Natural killer cell (primary cell): ENCODE results near the gene COPZ2. TPM values are rescaled to one million over a fixed set of nuclear protein-coding genes. Genes with fewer than 3 reads are reported as not detected.

Experiments used
- ATAC-seq, 3 donors: fragments of 150-1000 bp in 2 of 3; fragments of 200-7000 bp in 1 of 3; cut with Tn5 transposase; 1 replicate in 1 of 3; 2 replicates in 2 of 3; pipeline ENCODE4 v1.10.0; 2021; ENCODE audit warnings: mild to moderate bottlenecking in 2 of 3, moderate library complexity in 2 of 3
- DNase-seq, 2 donors: peaks; one replicate each; pipeline versions ENCODE4 v3.0.0 to v3.0.0-alpha.2; 2013 to 2021; ENCODE audit warnings: mixed read lengths in 1 of 2
- H3K27ac ChIP-seq: one replicate; pipeline ENCODE4 v1.5.1; 2013; ENCODE audit warnings: mild to moderate bottlenecking, low read length
- H3K27me3 ChIP-seq: one replicate; pipeline ENCODE4 v1.6.1; 2013; ENCODE audit warnings: low read length; ENCODE audit not compliant: control insufficient read depth, insufficient read depth
- H3K36me3 ChIP-seq: one replicate; pipeline ENCODE4 v1.6.1; 2013; ENCODE audit warnings: low read length; ENCODE audit not compliant: control insufficient read depth, insufficient read depth
- H3K4me1 ChIP-seq: one replicate; pipeline ENCODE4 v1.6.1; 2013; ENCODE audit warnings: low read length; ENCODE audit not compliant: control insufficient read depth, insufficient read depth
- H3K4me3 ChIP-seq: one replicate; pipeline ENCODE4 v1.5.1; 2013; ENCODE audit warnings: low read length
- H3K9me3 ChIP-seq: one replicate; pipeline ENCODE4 v1.6.1; 2013; ENCODE audit warnings: low read length; ENCODE audit not compliant: control insufficient read depth, insufficient read depth
- H3K27ac Mint-ChIP-seq, 2 donors: one replicate each; pipeline ENCODE4 v1.8.0; 2022; ENCODE audit warnings: mild to moderate bottlenecking in 2 of 2, mixed read lengths in 2 of 2, moderate library complexity in 1 of 2
- H3K27me3 Mint-ChIP-seq, 2 donors: one replicate each; pipeline ENCODE4 v1.8.0; 2022; ENCODE audit warnings: low read depth in 2 of 2, mixed read lengths in 2 of 2
- H3K36me3 Mint-ChIP-seq: one replicate; pipeline ENCODE4 v1.8.0; 2022; ENCODE audit warnings: mixed read lengths
- H3K4me1 Mint-ChIP-seq, 2 donors: one replicate each; pipeline ENCODE4 v1.8.0; 2022; ENCODE audit warnings: mixed read lengths in 2 of 2
- H3K4me3 Mint-ChIP-seq: one replicate; pipeline ENCODE4 v1.8.0; 2022; ENCODE audit warnings: mild to moderate bottlenecking, moderate library complexity, mixed read lengths
- H3K9me3 Mint-ChIP-seq, 2 donors: one replicate each; pipeline ENCODE4 v1.8.0; 2022; ENCODE audit warnings: mixed read lengths in 2 of 2
- CTCF ChIP-seq: fragments of 200-600 bp; IDR thresholded peaks from one replicate; pipeline ENCODE4 v1.8.0; 2022; ENCODE audit warnings: antibody characterized with exemption
- WGBS: methylation state at CpG from one replicate; pipeline ENCODE4 v1.1.7; 2013; ENCODE audit warnings: missing lambda C conversion rate; ENCODE audit not compliant: insufficient coverage; 5-methylcytosine and 5-hydroxymethylcytosine counted together
- intact Hi-C: fragments of 100-400 bp; cut with micrococcal nuclease; formaldehyde crosslinking; loops from one replicate; pipeline ENCODE4 v1.14.2; 2022
- total RNA-seq, 4 donors: library from RNA; stranded (reverse); fragments of 120-200 nt in 1 of 4; gene quantifications; one replicate each; pipeline versions ENCODE4 v1.2.3 to v1.2.4, GENCODE V29; 2013 to 2022

COPZ2 gene
- total RNA-seq, 3 donors from 2014 or later (not counting 1 experiment from before 2014, with no cell fraction given) = 15.9 to 19.1 (median 16.5) TPM

- Histone ChIP-seq H3K9me3 (no peaks in the 10 kb centered on the region), H3K27ac (no peak overlapping the region), H3K27me3 (peaks cover 4% of the 10 kb centered on the region), H3K4me3 (no peak overlapping the region), H3K4me1 (peaks cover 5% of the 10 kb centered on the region), H3K36me3 (no peaks in the 10 kb centered on the region)
- intact Hi-C loops = no loop called here
- no peak for DNase-seq
- H3K4me3 Mint-ChIP-seq = no peak overlapping the region
- peaks cover 0 to 6% of the 10 kb centered on the region in 2 donors for H3K4me1 Mint-ChIP-seq
- TF ChIP-seq CTCF = no peak
- H3K36me3 Mint-ChIP-seq = no peaks in the 10 kb centered on the region
- peaks cover 5 to 10% of the 10 kb centered on the region in 2 donors for H3K27me3 Mint-ChIP-seq
- 85% methylated on average over 6 of the region's 6 CpGs for WGBS
- ATAC-seq = no peak
- H3K9me3 Mint-ChIP-seq = no peaks in the 10 kb centered on the region
- H3K27ac Mint-ChIP-seq = no peak overlapping the region
Observed at GRCh38 chr17:48031966-48032365, 5.6 kb downstream of the COPZ2 start.

GRCh38 chr17:48030531-48030930 lies 7.1 kb downstream of the COPZ2 start:
- Histone ChIP-seq H3K9me3 (no peaks in the 10 kb centered on the region), H3K27ac (no peak overlapping the region), H3K27me3 (no peaks in the 10 kb centered on the region), H3K4me3 (no peak overlapping the region), H3K36me3 (no peaks in the 10 kb centered on the region), H3K4me1 (peaks cover 13% of the 10 kb centered on the region)
- no peaks in the 10 kb centered on the region for H3K9me3 Mint-ChIP-seq
- peaks cover 12 to 19% of the 10 kb centered on the region in 2 donors for H3K4me1 Mint-ChIP-seq
- DNase-seq = no peak
- 83% methylated on average over 5 of the region's 5 CpGs for WGBS
- ATAC-seq = no peak
- intact Hi-C loops = no loop called here
- no peak overlapping the region for H3K4me3 Mint-ChIP-seq
- peaks cover 5 to 10% of the 10 kb centered on the region in 2 donors for H3K27me3 Mint-ChIP-seq
- H3K36me3 Mint-ChIP-seq = no peaks in the 10 kb centered on the region
- no peak for TF ChIP-seq CTCF
- no peak overlapping the region for H3K27ac Mint-ChIP-seq

- TF ChIP-seq CTCF = no peak
- no peak overlapping the region for H3K4me3 Mint-ChIP-seq
- H3K27ac Mint-ChIP-seq = no peak overlapping the region
- no peaks in the 10 kb centered on the region for H3K36me3 Mint-ChIP-seq
- H3K27me3 Mint-ChIP-seq = peaks cover 13 to 14% of the 10 kb centered on the region in 2 donors
- H3K36me3 ChIP-seq = no peaks in the 10 kb centered on the region
- no peak overlapping the region for H3K27ac ChIP-seq
- intact Hi-C loops = no loop called here
- ATAC-seq = no peak
- peaks cover 28 to 34% of the 10 kb centered on the region in 2 donors for H3K4me1 Mint-ChIP-seq
- no peaks in the 10 kb centered on the region for H3K9me3 Mint-ChIP-seq
- peaks cover 29% of the 10 kb centered on the region for H3K4me1 ChIP-seq
- H3K27me3 ChIP-seq = peaks cover under 1% of the 10 kb centered on the region
- no peaks in the 10 kb centered on the region for H3K9me3 ChIP-seq
- DNase-seq = no peak
- no peak overlapping the region for H3K4me3 ChIP-seq
- WGBS = 90% methylated on average over 1 of the region's 1 CpG
Observed at GRCh38 chr17:48028736-48029135, 8.9 kb downstream of the COPZ2 start.

- Mint-ChIP-seq H3K27ac (no peak overlapping the region), H3K4me3 (no peak overlapping the region), H3K27me3 (peaks cover 23% of the 10 kb centered on the region in 2 donors), H3K36me3 (no peaks in the 10 kb centered on the region), H3K4me1 (peaks cover 34% of the 10 kb centered on the region in 2 donors), H3K9me3 (no peaks in the 10 kb centered on the region)
- no peak overlapping the region for H3K4me3 ChIP-seq
- DNase-seq (no peak), ATAC-seq (no peak)
- no peaks in the 10 kb centered on the region for H3K36me3 ChIP-seq
- H3K4me1 ChIP-seq = peaks cover 36% of the 10 kb centered on the region
- TF ChIP-seq CTCF = no peak
- H3K27ac ChIP-seq = no peak overlapping the region
- WGBS = 90% methylated on average over 12 of the region's 12 CpGs
- H3K27me3 ChIP-seq = peaks cover 9% of the 10 kb centered on the region
- intact Hi-C loops = loop anchor here (2.0 kb wide), 1 partner anchor 591 kb away; no protein-coding TSS in a partner anchor
- no peaks in the 10 kb centered on the region for H3K9me3 ChIP-seq
Observed at GRCh38 chr17:48027322-48027981, 10.1 kb downstream of the COPZ2 start.
